ENCODE data around the gene DARS1. TPM values are rescaled to one million over a fixed set of nuclear protein-coding genes. Genes with fewer than 3 reads are reported as not detected.

DARS1 gene
- total and polyA plus RNA-seq, 2 experiments from 2014 or later = 115 to 148 TPM

DNA sequence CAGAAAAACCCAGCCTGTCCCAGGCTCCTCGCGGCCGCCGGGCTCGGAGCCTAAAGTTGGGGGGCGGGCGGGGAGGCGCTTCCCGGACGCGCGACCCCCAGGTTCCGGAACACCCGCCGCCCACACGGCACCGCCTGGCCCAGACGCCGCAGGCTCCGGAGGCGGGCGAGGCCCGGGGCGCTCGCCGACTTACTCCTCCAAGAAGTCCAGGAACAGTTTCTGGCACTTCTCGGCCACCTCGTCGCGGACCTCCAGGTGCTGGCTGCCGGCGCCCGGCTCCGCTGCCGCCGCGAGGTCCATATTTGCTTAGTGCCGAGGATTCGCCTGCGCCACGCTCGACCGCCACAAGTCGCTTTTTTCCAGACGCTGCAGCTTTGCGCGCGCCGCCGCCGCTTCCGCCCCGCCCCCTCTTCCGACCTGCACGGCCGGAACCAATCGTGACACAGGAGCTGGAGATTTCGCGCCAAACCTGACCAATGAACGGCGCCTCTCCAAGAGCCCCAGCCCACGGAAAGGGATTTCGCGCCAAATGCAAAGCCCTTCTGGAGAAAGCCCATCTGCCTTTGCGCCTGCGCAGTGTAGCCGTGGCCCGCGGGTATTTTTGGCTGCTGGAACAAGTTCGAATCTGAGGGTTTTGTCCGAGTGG is 109.2 kb downstream of the DARS1 start, which contains the start of gene MCM6:
MCM6 (minus strand) TSS at position 378 of the 646 bp plus-strand sequence; CDS start at position 300, 78 bp downstream.
- ATAC-seq (peak; percentile 91), DNase-seq (ENCODE audit: low spot score) (peak; percentile 100)
- peaks cover 24% of the 10 kb centered on the region; the same call in 1 of the 2 replicates for H4K20me1 ChIP-seq (replicated peaks; ENCODE audit: insufficient read depth)
- H3K4me3 ChIP-seq = peak within 1 kb of the TSS; percentile 90
- Mint-ChIP-seq H3K4me3 (peak within 1 kb of the TSS; percentile 92), H3K9me3 (no peaks in the 10 kb centered on the region; the same call in 1 of the 3 replicates), H3K27ac (peak within 1 kb of the TSS; percentile 77), H3K27me3 (ENCODE audit: insufficient read depth, low read depth, poor library complexity) (peaks cover 11% of the 10 kb centered on the region), H3K4me1 (peaks cover 19% of the 10 kb centered on the region), H3K36me3 (ENCODE audit: low read depth) (peaks cover 36% of the 10 kb centered on the region)
- TF ChIP-seq STAT1 (IDR thresholded peaks at IDR 0.05; ENCODE audit: unreplicated experiment) (no peak), CREB1 (CRISPR knock-in tag; IDR thresholded peaks at IDR 0.05; ENCODE audit: low read depth) (peak; percentile 89), POLR2AphosphoS5 (IDR thresholded peaks at IDR 0.05; ENCODE audit: low read depth) (peak; percentile 77)
- no peaks in the 10 kb centered on the region for H3F3A ChIP-seq (replicated peaks; ENCODE audit: low read depth)
- H2AFZ ChIP-seq = peak within 1 kb of the TSS; percentile 48; the same call in 1 of the 2 replicates
- peaks cover 20% of the 10 kb centered on the region for H3K36me3 ChIP-seq (ENCODE audit: insufficient read depth)
- H3K4me2 ChIP-seq = peak within 1 kb of the TSS; percentile 88
- peaks cover 47% of the 10 kb centered on the region for H3K79me2 ChIP-seq (replicated peaks; ENCODE audit: insufficient read depth)
- no peaks in the 10 kb centered on the region for H3K27me3 ChIP-seq (ENCODE audit: insufficient read depth)
- no peaks in the 10 kb centered on the region for H3K9me2 ChIP-seq (ENCODE audit: insufficient read depth)
- peak within 1 kb of the TSS; percentile 67 for H3K27ac ChIP-seq (ENCODE audit: low read depth)
- H3K4me1 ChIP-seq (ENCODE audit: insufficient read depth) = peaks cover 20% of the 10 kb centered on the region

DNA sequence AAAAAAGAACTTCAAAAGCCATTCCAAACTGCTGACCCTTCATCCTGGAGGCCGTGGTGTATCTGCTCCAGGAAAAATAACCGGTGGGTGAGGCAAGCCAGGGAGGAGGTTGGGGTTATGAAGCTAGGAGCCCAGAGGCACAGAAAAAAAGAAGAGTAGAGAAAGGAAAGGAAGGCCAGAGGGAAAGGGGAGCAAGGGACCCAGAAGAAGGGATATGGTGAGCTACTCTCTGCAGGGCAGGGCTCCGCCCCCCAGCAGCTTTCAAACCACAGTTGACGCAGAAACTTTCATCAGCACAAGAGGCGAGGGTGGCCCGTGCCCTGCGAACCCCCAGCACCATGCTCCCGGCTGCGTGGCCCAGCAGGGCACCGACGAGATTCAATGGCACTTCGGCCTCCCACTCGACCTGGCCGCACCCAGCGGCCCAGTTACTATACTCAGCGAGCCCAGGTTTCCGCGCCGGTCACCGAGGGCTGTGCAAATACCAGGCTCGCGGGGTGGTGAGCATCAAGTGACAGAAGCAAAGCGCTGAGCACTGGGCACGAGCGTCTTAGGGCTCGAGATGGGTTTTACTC is 109.8 kb downstream of the DARS1 start:
- Mint-ChIP-seq H3K9me3 (no peaks in the 10 kb centered on the region; the same call in 1 of the 3 replicates), H3K27ac (peak overlapping the region; percentile 63), H3K4me3 (peak overlapping the region; percentile 92), H3K27me3 (ENCODE audit: insufficient read depth, low read depth, poor library complexity) (peaks cover 11% of the 10 kb centered on the region), H3K36me3 (ENCODE audit: low read depth) (peaks cover 42% of the 10 kb centered on the region), H3K4me1 (peaks cover 19% of the 10 kb centered on the region)
- peak; percentile 59 for DNase-seq (ENCODE audit: low spot score)
- ATAC-seq = peak; percentile 76
- Histone ChIP-seq H3K79me2 (replicated peaks; ENCODE audit: insufficient read depth) (peaks cover 51% of the 10 kb centered on the region), H3K27ac (ENCODE audit: low read depth) (peak overlapping the region; percentile 67), H3K9me2 (ENCODE audit: insufficient read depth) (no peaks in the 10 kb centered on the region), H3K27me3 (ENCODE audit: insufficient read depth) (no peaks in the 10 kb centered on the region), H3K4me2 (peak overlapping the region; percentile 88), H3K36me3 (ENCODE audit: insufficient read depth) (peaks cover 21% of the 10 kb centered on the region), H3K4me1 (ENCODE audit: insufficient read depth) (peaks cover 20% of the 10 kb centered on the region), H4K20me1 (replicated peaks; ENCODE audit: insufficient read depth) (peaks cover 25% of the 10 kb centered on the region; the same call in 1 of the 2 replicates), H2AFZ (peak overlapping the region; percentile 48; the same call in 1 of the 2 replicates), H3F3A (replicated peaks; ENCODE audit: low read depth) (no peaks in the 10 kb centered on the region), H3K4me3 (peak overlapping the region; percentile 90)
- TF ChIP-seq ETS1 (IDR thresholded peaks at IDR 0.05) (no peak), CREB1 (CRISPR knock-in tag; IDR thresholded peaks at IDR 0.05; ENCODE audit: low read depth) (no peak), STAT1 (IDR thresholded peaks at IDR 0.05; ENCODE audit: unreplicated experiment) (no peak), NANOG (IDR thresholded peaks at IDR 0.05; ENCODE audit: borderline replicate concordance) (no peak), JUNB (IDR thresholded peaks at IDR 0.05; ENCODE audit: unreplicated experiment) (no peak), EZH2 (IDR thresholded peaks at IDR 0.05; ENCODE audit: low read depth, unreplicated experiment) (no peak), EZH2phosphoT487 (IDR thresholded peaks at IDR 0.05; ENCODE audit: unreplicated experiment) (no peak), POLR2AphosphoS5 (IDR thresholded peaks at IDR 0.05; ENCODE audit: low read depth) (no peak)
- TF ChIP-seq, protein P1, sequence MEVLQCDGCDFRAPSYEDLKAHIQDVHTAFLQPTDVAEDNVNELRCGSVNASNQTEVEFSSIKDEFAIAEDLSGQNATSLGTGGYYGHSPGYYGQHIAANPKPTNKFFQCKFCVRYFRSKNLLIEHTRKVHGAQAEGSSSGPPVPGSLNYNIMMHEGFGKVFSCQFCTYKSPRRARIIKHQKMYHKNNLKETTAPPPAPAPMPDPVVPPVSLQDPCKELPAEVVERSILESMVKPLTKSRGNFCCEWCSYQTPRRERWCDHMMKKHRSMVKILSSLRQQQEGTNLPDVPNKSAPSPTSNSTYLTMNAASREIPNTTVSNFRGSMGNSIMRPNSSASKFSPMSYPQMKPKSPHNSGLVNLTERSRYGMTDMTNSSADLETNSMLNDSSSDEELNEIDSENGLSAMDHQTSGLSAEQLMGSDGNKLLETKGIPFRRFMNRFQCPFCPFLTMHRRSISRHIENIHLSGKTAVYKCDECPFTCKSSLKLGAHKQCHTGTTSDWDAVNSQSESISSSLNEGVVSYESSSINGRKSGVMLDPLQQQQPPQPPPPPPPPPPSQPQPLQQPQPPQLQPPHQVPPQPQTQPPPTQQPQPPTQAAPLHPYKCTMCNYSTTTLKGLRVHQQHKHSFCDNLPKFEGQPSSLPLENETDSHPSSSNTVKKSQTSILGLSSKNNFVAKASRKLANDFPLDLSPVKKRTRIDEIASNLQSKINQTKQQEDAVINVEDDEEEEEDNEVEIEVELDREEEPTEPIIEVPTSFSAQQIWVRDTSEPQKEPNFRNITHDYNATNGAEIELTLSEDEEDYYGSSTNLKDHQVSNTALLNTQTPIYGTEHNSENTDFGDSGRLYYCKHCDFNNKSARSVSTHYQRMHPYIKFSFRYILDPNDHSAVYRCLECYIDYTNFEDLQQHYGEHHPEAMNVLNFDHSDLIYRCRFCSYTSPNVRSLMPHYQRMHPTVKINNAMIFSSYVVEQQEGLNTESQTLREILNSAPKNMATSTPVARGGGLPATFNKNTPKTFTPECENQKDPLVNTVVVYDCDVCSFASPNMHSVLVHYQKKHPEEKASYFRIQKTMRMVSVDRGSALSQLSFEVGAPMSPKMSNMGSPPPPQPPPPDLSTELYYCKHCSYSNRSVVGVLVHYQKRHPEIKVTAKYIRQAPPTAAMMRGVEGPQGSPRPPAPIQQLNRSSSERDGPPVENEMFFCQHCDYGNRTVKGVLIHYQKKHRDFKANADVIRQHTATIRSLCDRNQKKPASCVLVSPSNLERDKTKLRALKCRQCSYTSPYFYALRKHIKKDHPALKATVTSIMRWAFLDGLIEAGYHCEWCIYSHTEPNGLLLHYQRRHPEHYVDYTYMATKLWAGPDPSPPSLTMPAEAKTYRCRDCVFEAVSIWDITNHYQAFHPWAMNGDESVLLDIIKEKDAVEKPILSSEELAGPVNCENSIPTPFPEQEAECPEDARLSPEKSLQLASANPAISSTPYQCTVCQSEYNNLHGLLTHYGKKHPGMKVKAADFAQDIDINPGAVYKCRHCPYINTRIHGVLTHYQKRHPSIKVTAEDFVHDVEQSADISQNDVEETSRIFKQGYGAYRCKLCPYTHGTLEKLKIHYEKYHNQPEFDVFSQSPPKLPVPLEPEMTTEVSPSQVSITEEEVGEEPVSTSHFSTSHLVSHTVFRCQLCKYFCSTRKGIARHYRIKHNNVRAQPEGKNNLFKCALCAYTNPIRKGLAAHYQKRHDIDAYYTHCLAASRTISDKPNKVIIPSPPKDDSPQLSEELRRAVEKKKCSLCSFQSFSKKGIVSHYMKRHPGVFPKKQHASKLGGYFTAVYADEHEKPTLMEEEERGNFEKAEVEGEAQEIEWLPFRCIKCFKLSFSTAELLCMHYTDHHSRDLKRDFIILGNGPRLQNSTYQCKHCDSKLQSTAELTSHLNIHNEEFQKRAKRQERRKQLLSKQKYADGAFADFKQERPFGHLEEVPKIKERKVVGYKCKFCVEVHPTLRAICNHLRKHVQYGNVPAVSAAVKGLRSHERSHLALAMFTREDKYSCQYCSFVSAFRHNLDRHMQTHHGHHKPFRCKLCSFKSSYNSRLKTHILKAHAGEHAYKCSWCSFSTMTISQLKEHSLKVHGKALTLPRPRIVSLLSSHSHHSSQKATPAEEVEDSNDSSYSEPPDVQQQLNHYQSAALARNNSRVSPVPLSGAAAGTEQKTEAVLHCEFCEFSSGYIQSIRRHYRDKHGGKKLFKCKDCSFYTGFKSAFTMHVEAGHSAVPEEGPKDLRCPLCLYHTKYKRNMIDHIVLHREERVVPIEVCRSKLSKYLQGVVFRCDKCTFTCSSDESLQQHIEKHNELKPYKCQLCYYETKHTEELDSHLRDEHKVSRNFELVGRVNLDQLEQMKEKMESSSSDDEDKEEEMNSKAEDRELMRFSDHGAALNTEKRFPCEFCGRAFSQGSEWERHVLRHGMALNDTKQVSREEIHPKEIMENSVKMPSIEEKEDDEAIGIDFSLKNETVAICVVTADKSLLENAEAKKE (CRISPR knock-in tag; IDR thresholded peaks at IDR 0.05) = no peak
- TF ChIP-seq, protein P2, sequence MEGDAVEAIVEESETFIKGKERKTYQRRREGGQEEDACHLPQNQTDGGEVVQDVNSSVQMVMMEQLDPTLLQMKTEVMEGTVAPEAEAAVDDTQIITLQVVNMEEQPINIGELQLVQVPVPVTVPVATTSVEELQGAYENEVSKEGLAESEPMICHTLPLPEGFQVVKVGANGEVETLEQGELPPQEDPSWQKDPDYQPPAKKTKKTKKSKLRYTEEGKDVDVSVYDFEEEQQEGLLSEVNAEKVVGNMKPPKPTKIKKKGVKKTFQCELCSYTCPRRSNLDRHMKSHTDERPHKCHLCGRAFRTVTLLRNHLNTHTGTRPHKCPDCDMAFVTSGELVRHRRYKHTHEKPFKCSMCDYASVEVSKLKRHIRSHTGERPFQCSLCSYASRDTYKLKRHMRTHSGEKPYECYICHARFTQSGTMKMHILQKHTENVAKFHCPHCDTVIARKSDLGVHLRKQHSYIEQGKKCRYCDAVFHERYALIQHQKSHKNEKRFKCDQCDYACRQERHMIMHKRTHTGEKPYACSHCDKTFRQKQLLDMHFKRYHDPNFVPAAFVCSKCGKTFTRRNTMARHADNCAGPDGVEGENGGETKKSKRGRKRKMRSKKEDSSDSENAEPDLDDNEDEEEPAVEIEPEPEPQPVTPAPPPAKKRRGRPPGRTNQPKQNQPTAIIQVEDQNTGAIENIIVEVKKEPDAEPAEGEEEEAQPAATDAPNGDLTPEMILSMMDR (conservative IDR thresholded peaks at IDR 0.05; ENCODE audit: low read depth in 2 of 2) = no peak

All from GM23338 (cell line).